Measurements from ENCODE around the gene ACOXL.
A peak's percentile ranks its signal among the peaks of the same experiment; 100 is the strongest.
"Not testable (repeated sequence)": the region's sequence is repeated elsewhere in the genome, so short reads cannot be mapped to it uniquely, and the experiment has no call there.

The ACOXL gene

DNA sequence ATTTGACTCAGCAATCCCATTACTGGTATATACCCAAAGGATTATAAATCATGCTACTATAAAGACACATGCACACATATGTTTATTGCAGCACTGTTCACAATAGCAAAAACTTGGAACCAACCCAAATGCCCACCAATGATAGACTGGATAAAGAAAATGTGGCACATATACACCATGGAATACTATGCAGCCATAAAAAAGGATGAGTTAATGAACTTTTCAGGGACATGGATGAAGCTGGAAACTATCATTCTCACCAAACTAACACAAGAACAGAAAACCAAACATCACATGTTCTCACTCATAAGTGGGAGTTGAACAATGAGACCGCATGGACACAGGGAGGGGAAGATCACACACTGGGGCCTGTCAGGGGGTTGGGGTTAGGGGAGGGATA, 350.3 kb downstream of the ACOXL start:
- FAIRE-seq; DNase-seq (ENCODE audit: insufficient read length, low spot score): not testable (repeated sequence)

DNA sequence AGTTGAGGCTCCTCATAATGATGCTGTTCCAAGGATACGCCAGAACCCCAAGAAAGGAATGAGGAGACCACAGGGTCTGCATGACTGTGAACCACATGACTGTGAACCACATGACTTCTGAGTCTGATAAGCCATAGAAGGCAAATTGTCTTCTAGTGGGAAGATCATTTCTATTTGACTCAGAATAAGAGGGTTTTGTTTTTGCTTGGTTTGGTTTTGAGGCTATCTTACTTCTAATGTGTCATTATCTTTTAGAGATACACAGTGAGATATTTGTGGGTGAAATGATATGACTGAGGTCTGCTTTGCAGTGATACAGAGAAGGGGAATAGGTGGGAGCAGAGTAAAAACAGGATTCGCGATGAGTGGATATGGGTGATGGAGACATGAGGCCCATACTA, 359.4 kb downstream of the ACOXL start:
- FAIRE-seq, result no peak
- DNase-seq (ENCODE audit: insufficient read length, low spot score), result no peak

DNA sequence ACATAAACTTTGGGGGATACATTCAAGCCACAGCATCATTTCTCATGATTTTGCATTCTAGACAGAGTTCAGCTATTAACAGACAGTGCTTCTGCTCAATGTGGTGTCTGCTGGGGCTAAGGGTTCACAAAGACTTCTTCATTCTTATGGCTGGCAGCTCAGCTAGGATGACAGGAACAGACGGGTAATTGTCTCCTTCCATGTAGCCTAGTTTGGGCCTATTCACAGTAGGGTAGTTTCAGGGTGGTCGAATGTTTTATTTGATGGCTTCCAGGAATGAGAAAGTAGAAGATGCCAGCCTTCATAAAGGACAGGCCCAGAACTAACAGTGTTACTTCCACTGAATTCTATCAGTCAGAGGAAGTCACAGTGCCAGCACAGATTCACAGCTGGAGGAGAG, 362.3 kb downstream of the ACOXL start:
- DNase-seq (ENCODE audit: insufficient read length, low spot score) (no peak), FAIRE-seq (no peak)

DNA sequence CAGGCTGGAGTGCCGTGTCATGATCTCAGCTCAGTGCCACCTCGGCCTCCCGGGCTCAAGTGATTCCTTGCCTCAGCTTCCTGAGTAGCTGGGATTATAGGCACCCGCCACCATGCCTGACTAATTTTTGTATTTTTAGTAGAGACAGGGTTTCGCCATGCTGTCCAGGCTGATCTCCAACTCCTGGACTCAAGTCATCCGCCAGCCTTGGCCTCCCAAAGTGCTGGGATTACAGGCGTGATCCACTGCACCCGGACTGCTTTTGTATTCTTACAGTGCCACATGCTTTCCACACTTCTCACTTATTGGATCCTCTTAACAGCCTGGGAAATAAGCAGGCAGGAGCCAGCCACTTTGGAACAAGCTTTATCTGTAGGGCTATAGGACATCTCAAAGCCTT, 363.1 kb downstream of the ACOXL start:
- no peak for FAIRE-seq
- no peak for DNase-seq (ENCODE audit: insufficient read length, low spot score)

DNA sequence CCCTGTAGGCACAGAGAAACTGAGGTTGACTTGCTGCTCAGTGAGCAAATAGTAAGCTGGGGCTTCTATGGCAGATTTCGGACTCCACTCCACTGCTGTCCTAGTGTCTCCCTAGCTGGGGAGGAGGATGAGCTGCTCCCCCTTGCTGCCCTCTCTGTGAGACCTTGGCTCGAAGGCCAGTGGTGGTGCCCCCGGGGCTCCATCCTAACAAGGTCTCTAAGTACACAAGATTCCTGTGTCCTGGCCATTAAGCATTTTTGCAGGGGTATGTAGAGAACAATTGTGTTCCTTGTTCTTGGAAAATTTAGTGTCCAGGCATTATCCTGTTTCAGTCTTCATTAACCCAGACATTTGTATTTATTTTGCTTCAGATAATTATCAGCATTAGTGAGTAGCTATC, 367.0 kb downstream of the ACOXL start:
- FAIRE-seq, result no peak

DNA sequence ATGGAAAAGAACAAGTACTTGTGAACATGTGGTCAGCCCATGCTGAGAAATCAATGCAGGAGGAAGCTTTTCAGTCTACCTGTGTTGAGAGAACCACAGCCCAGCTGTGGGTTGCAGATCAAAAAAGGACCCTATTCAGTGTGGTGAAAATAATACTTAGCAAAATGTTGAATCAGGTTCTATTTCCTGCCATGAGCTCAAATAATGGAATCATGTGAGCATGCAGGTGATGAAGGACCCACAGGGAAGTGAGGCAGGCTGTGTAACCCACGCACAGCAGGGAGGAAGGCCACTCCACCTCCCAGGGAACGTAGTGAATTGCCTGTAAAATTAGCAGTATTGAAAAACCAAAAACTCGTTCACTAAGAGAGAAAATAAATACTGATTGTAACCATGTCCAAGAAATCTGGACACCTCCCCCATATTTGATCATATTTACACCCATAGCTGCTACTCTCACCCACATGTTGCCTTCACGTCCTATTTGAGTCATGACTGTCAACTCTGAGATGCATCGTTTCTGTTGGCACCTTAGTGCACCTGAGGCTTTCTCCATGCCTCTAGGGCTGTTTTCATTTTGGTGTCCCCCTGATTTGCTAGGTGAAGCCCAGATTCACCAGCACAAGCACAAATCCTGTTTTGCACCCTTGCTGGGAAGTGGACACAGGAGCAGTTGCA, 367.9 kb downstream of the ACOXL start:
- DNase-seq (ENCODE audit: insufficient read length, low spot score) (no peak), FAIRE-seq (no peak)

More for the DNA sequence above, 367.0 kb downstream of the ACOXL start:
- no peak for DNase-seq (ENCODE audit: insufficient read length, low spot score)

DNA sequence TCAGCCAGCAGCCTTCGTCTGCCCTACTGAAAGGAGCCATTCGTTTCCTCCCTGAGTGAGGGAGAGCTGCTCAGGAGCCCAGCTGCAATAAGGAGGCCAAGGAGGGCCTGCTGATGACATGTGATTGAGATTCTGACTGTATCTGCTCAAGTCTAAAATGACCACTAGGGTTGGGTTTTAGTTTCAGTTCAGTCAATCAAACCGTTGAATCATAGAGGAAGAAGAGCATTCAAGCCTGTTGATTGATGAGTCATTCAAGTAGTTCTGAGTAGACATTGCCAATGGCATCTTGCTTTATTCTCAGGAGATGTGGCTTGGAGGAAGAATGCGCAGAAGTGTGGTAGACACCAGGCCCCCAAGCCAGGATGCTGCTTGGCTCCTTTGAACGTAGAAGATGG, 368.4 kb downstream of the ACOXL start:
- no peak for FAIRE-seq
- DNase-seq (ENCODE audit: insufficient read length, low spot score), result no peak

DNA sequence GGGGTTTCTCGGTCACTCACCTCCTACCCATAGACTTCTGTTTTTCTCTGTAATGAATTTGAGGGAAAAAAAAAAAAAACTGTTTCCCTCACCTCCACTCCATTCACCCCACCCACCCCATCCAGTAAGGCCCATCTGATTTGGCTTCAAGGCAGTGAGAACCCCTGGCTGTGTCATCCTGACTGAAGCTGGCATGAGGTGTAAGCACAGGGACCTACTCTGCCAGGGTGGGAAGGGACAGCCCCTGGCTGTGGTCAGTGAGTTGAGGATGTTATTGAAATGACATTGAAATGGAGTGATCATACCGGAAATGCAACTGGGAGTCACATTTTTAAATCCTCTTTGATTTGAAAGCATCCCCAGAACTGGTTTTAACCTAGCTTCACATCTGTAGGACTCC, 369.2 kb downstream of the ACOXL start:
- DNase-seq (ENCODE audit: insufficient read length, low spot score) (no peak), FAIRE-seq (no peak)

DNA sequence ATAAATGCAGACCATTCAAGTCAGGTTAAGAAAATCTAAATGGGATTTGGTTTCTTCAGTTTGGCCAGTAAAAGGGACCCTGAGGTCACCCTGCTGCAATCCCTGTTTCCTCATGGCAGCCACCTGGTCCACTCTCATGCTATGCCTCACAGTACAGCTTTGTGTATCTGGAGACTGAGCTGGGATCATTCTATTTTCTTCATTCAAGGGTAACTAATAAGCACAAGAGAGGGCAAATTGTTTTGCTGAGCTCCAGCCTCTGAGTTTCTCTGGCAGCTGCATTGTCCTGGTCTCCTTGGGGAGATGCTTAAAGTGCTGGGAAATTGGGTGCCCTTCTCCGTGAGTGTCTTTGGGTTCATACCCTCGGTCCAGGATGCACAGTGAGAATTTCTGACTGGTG, 369.8 kb downstream of the ACOXL start:
- no peak for DNase-seq (ENCODE audit: insufficient read length, low spot score)
- FAIRE-seq, result no peak

DNA sequence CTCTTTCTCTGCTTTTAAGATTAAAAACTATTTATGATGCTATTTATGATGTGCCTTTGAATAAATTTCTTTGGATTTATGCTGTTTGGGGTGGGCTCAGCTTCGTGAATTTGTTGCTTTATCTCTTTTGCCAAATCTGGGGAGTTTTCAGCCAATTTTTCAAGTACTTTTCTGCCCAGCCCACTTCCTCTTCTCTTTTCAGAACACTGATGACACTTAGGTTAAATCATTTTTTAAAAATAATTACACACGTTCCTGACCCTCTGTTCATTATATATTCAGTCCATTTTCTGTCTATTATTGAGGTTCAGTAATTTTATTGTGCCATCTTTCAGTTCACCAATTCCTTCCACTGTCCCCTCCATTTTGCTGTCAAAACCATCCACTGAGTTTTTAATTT, 373.6 kb downstream of the ACOXL start:
- FAIRE-seq (no peak), DNase-seq (ENCODE audit: insufficient read length, low spot score) (no peak)

DNA sequence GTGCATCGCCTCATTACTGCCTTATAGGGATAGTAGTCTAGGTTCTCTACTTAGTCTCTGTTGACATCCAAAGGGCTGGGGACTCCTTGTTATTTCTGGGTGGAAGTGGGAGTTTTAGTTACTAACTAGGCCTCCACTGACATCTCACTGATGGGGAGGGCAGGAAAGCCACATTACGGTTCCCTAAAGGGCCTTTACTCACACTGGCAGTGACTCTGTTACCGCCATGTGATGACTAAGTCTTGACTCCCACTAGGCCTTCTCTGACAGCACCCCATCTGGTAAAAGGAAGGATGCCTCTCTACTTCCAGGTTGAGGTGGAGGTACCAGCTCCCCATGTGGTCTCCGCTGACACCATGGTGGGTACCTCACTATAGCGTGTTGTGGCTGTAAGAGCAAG, 374.3 kb downstream of the ACOXL start:
- no peak for FAIRE-seq
- no peak for DNase-seq (ENCODE audit: insufficient read length, low spot score)

DNA sequence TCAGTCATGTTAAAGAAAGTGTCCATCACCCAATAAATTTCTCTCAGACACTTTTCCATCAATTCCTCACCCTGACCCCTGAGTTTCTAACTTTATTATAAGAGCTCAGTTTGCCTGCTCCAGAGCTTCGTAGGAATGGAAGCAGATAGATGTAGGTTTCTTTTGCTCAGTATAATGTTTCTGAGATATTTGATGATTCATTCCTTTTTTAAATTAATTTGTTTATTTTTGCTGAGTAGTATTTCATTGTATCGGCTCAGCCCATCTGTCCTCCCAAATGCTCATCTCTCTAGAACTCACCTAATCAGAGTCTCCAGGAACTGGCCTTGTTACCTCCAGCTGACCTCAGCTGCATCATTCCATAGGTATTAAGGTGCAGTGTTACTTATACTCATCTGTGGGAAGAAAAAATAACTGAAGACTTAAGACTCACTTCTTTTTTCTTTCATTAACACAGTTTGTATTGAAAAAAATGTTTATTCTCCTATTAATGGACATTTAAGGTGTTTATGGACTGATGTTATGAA, 376.4 kb downstream of the ACOXL start:
- DNase-seq (ENCODE audit: insufficient read length, low spot score) (no peak), FAIRE-seq (no peak)

DNA sequence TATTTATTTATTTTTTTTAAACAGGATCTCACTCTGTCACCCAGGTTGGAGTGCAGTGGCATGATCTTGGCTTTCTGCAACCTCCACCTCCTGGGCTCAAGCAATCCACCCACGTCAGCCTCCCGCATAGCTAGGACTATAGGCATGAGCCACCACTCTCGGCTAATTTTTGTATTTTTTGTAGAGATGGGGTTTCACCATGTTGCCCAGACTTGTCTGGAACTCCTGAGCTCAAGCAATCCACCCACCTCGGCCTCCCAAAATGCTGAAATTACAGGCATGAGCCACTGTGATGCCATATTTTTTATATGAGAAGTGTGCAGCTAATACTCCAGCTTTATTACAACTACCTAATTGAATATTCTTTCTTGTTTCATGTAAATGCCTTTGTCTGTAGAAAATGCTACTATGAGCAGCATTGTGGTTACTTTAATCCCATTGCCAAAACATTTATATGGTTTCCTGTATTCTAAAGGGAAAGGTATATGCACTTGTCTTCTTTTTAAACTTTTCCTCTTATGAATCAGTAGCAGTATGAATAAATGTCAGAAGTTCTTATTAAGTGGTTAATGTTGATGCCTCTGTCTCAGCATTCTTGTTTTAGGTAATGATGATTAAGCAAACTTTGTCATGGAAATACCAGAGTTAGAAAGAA, 378.9 kb downstream of the ACOXL start:
- DNase-seq (ENCODE audit: insufficient read length, low spot score), result no peak

DNA sequence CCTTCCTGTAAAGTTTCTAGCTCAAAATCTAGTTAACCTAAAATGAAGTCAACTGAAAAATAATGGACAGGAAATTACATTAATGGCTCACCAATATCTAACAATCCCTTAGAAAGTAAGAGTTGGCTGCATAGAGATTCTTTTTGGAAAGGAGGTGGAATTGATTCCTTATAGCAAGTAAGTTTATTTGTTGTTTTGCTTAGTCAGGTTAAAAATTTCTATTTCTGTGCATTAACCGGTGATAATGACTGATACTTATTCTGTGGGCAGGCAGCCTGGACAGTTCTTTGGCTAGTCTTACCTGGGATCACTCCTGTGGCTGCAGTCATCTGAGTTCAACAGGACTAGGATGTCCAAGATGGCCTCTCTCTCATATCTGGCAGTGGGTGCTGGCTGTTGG, 381.5 kb downstream of the ACOXL start:
- DNase-seq (ENCODE audit: insufficient read length, low spot score) (no peak), FAIRE-seq (no peak)

More for the DNA sequence above, 378.9 kb downstream of the ACOXL start:
- FAIRE-seq, result no peak

DNA sequence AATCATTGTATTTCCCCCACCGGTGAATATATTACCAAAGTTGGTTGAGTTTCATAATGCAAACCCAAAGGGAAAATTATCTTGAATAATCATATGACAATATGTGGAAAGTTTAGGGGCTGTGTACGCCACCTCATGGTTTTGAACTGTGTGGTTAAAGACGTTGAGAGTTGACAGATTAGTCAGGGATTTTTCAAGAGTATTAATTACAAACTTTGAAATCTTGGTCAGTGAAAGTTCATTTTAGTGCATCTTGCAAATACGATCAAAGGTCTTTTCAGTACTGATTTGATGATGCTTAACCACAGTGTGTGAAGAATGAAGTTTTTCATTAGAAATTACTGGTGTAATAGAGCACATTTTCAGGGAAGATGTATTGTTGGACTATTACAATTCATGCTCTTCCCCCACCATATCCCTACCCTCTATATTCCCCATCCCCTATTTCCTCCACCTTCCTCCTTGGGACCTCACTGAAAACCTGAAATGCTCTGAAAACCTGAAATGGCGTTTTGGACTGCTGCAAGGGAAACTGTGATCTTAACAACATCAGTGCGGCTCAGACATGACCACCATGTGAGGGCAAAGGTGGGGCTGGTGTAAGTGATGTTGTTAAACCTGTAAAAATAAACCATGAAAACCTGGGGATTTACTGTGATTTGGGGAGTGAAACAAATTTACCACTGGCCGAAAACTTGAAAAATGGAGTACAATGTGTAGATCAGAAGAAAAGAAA, 383.8 kb downstream of the ACOXL start:
- DNase-seq (ENCODE audit: insufficient read length, low spot score) (no peak), FAIRE-seq (no peak)

DNA sequence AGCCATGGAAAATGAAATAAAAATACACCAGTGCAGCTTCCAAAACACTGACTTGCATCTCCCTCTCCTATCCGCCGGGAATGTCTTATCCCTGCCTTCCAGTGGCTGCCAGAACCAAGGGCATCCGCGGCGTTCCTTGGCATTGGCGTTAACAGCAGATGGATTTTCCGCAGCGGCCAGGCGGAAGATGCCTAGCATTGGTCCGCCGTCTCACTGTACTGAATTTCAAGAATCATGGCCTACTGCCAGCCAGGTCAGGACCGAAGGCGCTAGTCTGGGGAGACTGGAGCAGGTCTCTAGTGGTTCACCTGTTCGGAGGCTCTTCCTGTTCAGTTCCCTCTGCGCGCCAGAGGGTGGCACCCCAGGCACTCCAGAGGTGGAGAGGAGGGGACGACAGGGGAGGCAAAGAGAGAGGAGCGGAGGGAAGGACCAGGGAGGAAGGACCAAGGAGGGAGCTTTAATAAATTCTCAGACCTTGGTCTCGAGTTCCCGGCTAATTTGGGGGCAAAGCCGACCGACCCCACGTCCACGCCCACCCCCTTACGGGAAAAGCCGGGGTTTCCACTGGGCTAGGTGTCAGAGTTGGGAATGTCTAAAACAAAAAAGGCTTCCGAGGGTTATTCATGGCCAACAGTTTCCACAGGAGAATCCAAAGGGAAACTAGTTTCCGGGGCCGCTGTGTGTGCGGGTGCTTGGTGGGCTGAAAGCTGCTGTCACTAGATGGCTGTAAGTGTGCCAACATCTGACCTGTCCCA, 384.6 kb downstream of the ACOXL start:
- DNase-seq (ENCODE audit: insufficient read length, low spot score) (peak; percentile 88), FAIRE-seq (peak; percentile 42)

DNA sequence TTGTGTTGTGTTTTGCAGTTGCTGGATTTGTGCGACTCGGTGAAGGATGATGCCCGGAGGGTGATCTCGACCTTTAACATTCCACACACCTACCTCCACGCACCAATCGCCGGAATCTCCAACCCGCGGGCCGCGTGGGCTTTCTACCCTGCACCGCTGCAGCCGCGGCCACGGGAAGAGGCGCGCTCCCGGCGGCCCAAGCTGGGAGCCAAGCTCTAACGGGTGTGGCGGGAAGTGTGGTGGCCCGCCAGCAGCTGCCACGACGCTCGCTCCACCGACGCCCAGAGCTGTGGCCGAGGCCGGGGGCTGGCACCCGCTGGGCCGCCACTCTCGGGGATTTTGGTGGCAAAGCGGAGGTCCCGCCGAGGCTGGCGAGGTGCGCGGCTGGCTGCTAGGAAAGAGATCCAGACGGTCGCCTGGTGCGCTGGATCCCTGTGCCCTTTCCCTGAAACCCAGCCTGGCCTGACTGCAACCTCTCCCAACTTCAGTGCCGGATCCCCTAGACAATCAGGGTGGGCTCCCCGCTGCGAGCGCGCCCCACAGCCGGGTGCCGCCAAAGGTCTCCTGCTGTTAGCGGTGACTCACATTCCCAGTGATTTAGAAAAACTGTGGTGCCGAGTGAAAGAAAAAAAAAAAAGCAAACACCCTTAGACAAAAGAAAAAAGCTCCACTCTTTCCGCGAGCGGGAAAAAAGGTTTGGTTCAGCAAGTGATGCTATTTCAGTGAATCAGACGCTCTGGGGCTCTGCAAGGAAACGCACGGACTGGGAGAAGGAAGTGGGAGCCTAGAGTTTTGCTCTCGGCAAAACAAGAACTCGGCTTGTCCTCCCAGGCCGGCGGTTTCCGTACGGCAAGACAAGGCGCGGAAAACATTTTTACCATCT, 385.5 kb downstream of the ACOXL start:
- FAIRE-seq, result no peak
- peak; percentile 32 for DNase-seq (ENCODE audit: insufficient read length, low spot score)

DNA sequence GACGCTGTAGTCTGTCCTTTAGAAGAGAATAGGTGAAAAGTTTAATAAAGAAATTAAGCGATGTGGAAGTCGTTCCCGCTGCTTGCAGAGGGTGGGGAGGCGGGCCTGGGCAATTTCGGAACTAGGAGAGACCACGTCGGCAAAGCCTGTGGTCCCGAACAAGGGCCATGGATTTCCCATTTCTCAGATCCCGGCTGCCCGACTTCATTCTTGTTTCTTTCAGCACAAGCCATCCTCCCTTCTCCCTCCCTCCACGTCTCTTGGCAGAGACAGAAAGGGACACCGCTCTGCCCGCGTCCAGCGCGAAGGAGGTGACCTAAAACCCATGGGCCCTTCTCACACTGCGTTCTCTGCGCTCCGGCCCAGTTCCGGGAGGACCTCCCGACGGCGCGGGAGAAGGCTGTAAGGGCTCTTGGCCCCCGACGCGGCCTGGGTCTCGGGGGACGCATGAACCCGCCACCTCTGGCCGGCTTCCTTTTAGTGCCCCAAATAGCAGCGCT, 386.2 kb downstream of the ACOXL start:
- FAIRE-seq (no peak), DNase-seq (ENCODE audit: insufficient read length, low spot score) (no peak)

DNA sequence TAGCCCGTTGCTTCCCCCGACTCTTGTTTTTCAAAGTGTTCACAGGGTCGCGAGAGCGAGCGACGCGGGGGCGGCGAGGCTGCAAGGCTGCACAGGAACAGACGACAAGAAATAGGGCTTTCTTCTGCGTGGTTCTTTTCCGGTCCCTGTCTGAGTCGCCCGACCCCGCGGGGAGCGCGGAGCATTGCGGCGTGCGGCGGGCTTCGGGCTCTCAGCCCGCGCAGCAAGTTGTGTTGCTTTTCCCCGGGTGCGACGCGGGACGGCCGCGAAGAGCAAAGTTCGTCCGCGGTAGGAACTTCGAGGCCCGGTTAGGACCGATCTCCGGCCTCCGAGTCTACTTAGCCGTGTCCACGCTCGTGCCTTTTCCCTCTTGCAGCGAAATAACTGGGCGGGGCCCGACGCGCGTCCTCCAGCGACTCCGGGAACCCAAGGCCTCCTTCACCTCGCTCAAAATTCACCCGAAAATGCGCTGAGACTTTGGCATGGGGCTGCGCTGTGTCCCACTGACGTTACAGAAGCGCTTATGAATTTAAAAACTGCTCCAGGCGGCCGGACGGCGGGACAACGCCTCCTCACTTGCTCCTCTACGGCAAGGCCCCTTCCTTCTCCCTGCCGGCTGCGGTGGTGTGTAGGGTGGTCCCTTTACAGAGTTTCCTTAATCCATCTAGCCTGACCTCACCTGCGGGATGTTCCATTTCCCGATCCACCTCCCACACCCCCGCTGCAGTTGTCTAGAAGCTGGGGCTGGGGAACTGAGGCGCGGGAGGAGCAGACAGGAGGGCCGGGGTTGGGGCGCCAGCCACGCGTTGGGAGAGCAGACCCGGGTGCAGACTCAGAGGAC, 386.8 kb downstream of the ACOXL start:
- FAIRE-seq, result no peak

More for the DNA sequence above, 386.8 kb downstream of the ACOXL start:
- no peak for DNase-seq (ENCODE audit: insufficient read length, low spot score)
